Neural crest cell (in vitro differentiated cells): ENCODE data around the gene PPDPF. TPM values are rescaled to one million over a fixed set of nuclear protein-coding genes. Genes with fewer than 3 reads are reported as not detected.

Experiments used
- DNase-seq: peaks from one replicate; pipeline ENCODE4 v3.0.0; 2021; ENCODE audit warnings: low read depth, mixed read lengths, low spot score
- H3K27ac Mint-ChIP-seq: one replicate; pipeline ENCODE4 v1.8.0; 2021; ENCODE audit warnings: mild to moderate bottlenecking, mixed read lengths; ENCODE audit not compliant: unreplicated experiment
- H3K27me3 Mint-ChIP-seq: 2 replicates; pipeline ENCODE4 v1.8.0; 2021; ENCODE audit warnings: low read depth, mild to moderate bottlenecking, mixed read lengths
- H3K36me3 Mint-ChIP-seq: 2 replicates; pipeline ENCODE4 v1.8.0; 2021; ENCODE audit warnings: low read depth, mild to moderate bottlenecking, mixed read lengths
- H3K4me1 Mint-ChIP-seq: 2 replicates; pipeline ENCODE4 v1.8.0; 2021; ENCODE audit warnings: mixed read lengths
- H3K4me3 Mint-ChIP-seq: one replicate; pipeline ENCODE4 v1.8.0; 2021; ENCODE audit warnings: mild to moderate bottlenecking, mixed read lengths
- H3K9me3 Mint-ChIP-seq: 2 replicates; pipeline ENCODE4 v1.8.0; 2021; ENCODE audit warnings: mixed read lengths
- total RNA-seq: library from RNA; stranded (reverse); gene quantifications from 2 replicates; pipeline ENCODE4 v1.2.1, GENCODE V29; 2021
- TF ChIP-seq, protein P1 (sequence below): fragments of 200-600 bp; sonication (generic); conservative IDR thresholded peaks from 2 replicates; pipeline ENCODE4 v1.5.0; 2021; ENCODE audit warnings: antibody characterized with exemption, mild to moderate bottlenecking

Gene PPDPF
- total RNA-seq, 1 donor from 2014 or later: 201 TPM

DNA sequence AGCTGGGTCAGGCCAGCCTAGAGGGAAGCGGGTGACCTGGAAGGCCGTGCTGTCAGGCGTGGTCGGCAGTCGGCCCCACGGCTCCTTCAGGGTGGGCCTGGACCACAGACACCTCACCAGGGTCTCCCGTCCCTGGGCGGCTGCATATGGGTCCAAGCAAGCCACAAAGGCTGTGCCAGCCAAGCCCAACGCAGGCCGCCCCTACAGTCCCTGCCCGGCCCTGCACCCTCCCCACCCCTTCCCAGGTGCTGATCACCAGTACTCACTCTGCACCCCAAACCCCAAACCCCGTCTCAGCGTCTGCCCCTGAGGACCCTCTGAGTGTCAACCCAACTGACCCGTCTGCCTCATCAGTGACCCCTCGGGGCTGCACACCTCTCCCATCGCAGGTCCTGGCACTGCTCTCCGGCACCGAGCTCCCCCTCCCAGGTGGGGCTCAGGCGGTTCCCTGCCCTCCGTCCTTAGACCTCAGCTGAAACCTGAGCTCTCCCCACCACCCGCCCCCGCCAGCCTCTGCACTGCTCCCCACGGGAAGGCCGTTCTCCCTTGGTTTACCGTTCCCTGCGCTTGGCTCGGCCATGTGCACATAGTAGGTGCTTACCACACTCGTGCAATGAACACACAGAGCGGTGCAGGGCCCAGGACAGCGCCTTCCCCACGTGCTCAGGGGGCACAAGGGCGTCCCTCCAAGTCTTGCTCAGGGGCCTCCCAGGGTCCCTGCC is 1.5 kb upstream of the PPDPF start:
- Mint-ChIP-seq H3K4me1 (peaks cover 8% of the 10 kb centered on the region), H3K27me3 (peaks cover 26% of the 10 kb centered on the region), H3K27ac (peak overlapping the region; percentile 50), H3K36me3 (peaks cover 5% of the 10 kb centered on the region), H3K9me3 (no peaks in the 10 kb centered on the region), H3K4me3 (peak overlapping the region; percentile 83)
- no peak for DNase-seq
- TF ChIP-seq, protein P1, sequence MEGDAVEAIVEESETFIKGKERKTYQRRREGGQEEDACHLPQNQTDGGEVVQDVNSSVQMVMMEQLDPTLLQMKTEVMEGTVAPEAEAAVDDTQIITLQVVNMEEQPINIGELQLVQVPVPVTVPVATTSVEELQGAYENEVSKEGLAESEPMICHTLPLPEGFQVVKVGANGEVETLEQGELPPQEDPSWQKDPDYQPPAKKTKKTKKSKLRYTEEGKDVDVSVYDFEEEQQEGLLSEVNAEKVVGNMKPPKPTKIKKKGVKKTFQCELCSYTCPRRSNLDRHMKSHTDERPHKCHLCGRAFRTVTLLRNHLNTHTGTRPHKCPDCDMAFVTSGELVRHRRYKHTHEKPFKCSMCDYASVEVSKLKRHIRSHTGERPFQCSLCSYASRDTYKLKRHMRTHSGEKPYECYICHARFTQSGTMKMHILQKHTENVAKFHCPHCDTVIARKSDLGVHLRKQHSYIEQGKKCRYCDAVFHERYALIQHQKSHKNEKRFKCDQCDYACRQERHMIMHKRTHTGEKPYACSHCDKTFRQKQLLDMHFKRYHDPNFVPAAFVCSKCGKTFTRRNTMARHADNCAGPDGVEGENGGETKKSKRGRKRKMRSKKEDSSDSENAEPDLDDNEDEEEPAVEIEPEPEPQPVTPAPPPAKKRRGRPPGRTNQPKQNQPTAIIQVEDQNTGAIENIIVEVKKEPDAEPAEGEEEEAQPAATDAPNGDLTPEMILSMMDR: peak; percentile 12

DNA sequence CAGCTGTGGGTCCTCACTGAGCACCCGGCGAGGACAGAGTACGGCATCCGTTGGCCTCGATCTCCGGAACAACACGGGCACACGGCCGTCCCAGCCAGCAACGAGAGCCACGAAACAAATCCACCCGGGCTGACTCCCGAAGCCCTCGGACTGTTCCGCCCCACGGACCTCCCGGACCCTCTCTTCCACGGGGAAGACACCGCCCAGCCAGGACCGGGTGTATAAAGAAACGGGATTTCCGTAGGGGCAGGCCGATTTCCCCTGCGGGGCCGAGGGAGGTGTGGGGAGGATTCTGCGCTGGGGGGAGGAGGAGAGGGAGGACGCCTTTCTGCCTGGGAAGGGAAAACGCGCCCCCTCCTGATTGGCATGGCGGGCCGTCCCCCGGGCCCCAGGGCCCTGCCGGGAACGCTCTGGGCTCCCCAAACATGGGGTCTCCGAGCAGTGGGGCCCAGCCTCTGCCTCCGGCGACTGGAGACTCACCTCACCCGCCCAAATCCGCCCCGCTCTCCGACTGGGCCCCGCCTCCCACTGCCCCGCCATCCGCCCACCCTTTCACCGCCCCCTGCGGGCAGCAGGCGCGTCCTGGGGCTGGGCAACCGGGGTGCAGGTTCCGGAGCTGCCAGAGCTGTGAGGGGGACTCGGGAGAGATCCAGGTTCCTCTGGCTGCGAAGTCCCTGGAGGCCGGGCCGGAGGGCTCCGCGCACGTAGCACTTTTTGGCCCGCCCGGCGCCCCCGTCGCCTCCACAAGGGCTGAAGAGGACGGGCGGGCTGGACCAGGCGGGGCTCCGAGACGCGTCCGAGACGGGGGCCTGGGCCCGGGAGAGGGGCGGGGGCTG is 679 bp upstream of the PPDPF start:
- TF ChIP-seq, protein P1: peak; percentile 49
- peak overlapping the region; percentile 81 for H3K4me3 Mint-ChIP-seq
- H3K27ac Mint-ChIP-seq: peak overlapping the region; percentile 50
- peaks cover 5% of the 10 kb centered on the region for H3K36me3 Mint-ChIP-seq
- H3K4me1 Mint-ChIP-seq: peaks cover 15% of the 10 kb centered on the region
- no peaks in the 10 kb centered on the region for H3K9me3 Mint-ChIP-seq
- peak; percentile 53 for DNase-seq
- peaks cover 22% of the 10 kb centered on the region for H3K27me3 Mint-ChIP-seq

DNA sequence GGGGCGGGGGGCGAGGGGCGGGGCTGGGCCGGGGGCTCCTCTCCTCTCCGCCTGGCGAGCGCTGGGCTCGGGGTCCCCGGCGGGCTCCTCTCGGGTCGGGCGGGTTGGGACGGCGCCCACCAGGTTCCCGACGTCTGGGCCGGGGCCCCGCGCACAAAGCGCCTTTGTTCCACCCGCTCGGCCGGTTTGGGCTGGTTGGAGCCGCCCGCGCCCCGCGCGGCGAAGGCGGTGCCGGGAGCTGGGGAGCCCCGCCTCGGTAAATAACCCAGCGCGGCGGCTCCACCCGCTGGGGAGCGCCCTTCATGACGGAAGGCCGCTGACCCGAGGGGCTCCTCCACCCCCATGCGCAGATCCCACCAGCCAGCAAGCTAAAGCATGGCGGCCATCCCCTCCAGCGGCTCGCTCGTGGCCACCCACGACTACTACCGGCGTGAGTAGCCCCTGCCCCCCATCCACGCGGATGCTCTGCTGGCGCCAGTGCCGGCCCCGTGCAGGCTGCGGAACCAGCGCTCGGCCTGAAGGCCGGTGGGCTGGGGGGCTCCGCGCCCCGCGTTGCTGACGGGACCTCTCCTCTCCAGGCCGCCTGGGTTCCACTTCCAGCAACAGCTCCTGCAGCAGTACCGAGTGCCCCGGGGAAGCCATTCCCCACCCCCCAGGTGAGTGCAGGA is 503 bp downstream of the PPDPF start:
- Mint-ChIP-seq H3K36me3 (peaks cover 5% of the 10 kb centered on the region), H3K27ac (peak overlapping the region; percentile 98), H3K27me3 (peaks cover 13% of the 10 kb centered on the region), H3K4me1 (peaks cover 18% of the 10 kb centered on the region), H3K4me3 (peak overlapping the region; percentile 90), H3K9me3 (no peaks in the 10 kb centered on the region)
- DNase-seq: peak; percentile 57
- TF ChIP-seq, protein P1: peak; percentile 20

DNA sequence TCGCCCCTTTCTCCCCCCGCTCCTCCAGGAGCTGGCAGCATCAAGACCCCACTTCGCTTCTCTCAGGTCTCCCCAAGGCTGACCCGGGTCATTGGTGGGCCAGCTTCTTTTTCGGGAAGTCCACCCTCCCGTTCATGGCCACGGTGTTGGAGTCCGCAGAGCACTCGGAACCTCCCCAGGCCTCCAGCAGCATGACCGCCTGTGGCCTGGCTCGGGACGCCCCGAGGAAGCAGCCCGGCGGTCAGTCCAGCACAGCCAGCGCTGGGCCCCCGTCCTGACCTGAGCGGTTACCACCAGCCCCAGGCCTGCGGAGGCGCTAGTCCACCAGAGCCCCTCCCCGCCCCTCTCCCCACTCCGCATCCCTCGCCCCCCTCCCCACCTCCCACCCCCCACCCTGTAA is 1.0 kb downstream of the PPDPF start:
- H3K36me3 Mint-ChIP-seq: peaks cover 5% of the 10 kb centered on the region
- H3K4me1 Mint-ChIP-seq: peaks cover 18% of the 10 kb centered on the region
- peaks cover 13% of the 10 kb centered on the region for H3K27me3 Mint-ChIP-seq
- H3K9me3 Mint-ChIP-seq: no peaks in the 10 kb centered on the region
- peak overlapping the region; percentile 90 for H3K4me3 Mint-ChIP-seq
- DNase-seq: no peak
- H3K27ac Mint-ChIP-seq: peak overlapping the region; percentile 98
- TF ChIP-seq, protein P1: peak; percentile 4

DNA sequence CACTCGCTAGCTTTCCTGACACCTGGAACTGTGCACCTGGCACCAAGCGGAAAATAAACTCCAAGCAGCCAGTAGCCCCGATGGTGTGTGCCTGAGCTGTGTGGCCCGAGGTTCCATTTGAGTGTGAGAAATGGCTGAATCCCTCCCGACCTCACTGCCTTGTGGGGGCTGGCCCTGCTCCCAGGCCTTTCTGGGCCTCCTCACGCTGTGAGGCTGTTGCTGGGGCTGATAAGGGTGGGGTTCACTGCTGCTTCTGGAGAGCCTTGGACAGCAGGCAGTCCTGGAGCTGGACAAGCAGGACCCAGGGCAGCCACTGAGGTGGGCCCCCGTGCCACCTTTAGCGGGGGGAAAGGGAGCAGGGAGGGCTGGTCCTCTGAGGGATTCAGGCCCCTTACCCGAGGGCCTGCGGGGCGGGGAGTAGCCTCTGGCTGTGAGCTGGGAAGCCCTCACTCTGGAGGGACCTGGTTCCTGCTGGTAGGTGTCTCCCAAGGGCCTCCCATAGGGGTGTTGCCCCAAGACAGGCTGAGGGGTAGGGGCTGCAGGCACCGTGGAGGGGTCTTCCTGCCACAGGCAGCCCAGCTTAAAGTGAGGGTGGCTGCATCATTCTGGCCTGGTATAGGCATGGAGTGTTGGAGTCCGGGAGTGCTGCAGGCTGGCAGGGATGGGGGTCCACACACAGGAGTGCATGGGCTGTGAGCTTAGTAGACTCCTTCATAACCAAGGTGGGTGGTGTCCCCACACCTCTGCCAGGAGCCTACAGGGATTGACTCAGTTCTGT is 1.7 kb downstream of the PPDPF start:
- Mint-ChIP-seq H3K9me3 (no peaks in the 10 kb centered on the region), H3K27me3 (peaks cover 13% of the 10 kb centered on the region), H3K4me3 (peak overlapping the region; percentile 79), H3K27ac (peak overlapping the region; percentile 86), H3K4me1 (peaks cover 18% of the 10 kb centered on the region), H3K36me3 (peaks cover 5% of the 10 kb centered on the region)
- no peak for DNase-seq
- TF ChIP-seq, protein P1: no peak
